HG02973 (cell line): Measurements from ENCODE around the gene FANCM.
A peak's percentile ranks its signal among the peaks of the same experiment; 100 is the strongest.

Experiments used
- ATAC-seq: cut with Tn5 transposase; IDR thresholded peaks from one replicate; pipeline ENCODE4 v1.9.1; 2021; ENCODE audit warnings: moderate library complexity; ENCODE audit not compliant: unreplicated experiment

The FANCM gene

DNA sequence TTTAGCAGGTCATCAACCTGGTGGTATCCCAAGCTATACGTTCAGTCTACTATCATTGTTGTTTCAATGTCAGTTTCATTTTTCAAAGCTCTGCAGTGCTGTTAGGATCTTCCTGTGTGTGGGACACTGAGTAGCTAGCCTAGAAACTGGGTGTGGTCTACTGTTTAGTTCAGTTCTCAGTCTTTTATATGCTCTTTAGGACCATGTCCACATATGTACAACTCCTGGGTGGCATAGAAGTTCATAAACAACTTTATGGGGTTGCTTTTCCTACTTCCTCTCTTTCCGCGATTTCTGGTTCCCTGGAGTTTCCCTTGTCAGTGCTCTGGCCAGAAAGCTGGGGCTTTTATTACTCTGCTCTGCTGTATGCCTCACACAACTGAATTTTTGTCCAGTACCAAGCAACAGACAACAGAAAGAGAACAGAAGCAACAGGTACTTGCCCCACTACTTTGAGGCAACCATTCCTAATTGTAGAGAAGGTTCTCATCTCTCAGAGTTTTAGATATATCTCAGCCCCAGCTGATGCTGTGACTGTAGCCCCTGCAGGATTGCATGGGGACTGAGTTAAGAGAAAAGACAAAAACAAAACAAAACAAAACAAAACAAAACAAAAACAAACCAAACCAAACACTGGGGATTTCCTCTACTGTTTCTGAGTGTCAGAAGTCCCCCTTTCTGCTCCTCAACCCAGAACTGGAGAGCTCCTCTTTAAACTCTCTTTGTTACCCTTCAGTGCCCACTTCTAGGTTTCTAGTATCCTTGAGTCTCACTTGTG is 86.9 kb downstream of the FANCM start:
- peak; percentile 68 for ATAC-seq

DNA sequence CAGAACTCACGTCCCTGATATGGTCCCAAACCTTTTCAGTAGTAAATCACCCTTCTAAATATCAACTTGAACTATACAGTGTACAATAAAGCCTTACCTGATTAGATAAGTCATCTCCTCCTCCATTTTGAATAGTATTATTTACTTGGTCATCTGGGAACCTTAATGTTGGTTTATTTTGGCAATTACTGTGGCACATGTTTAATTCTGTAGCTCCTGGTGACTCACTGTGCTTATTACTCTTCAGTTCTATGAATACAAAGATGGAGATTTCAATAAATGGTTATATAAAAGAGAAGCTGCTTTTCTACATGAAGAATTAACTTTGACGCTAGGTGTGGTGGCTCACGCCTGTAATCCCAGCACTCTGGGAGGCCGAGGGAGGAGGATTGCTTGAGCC is 91.8 kb downstream of the FANCM start:
- ATAC-seq = no peak

DNA sequence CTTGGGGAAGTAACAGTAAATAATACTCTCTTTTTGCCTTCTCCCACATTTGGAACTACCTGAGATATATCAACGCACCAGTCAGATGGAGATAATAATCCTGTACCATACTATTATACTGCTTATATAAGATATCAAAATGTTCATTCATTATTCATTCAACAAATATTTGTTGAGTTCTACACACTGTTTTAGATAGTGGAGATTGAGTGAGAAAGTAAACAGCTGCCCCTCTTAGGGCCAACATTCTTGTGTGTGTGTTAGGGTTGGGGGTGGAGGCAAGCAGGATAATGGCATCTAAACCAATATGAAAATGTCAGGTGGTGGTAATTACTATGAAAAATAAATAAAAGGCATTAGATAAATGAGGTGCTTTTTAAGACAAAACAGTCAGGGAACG is 103.3 kb downstream of the FANCM start:
- ATAC-seq = no peak

DNA sequence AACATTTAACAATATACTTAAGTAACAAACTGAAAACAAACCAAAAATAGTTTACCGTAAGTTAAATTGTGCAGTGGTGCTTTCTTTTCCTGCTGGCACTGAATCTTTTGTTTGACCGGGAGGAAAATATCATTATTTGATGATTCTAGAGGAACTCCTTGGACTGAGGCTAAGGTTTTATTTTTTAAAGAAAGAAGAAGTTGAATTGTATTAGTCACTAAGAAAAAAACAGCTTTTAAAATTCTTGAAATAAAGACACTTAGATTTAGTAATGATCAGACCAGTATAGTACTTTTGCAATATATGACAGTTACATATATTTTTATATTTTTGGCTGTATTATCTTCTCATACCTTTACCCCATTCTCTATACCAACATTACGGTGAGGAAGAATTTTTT is 107.0 kb downstream of the FANCM start:
- ATAC-seq = no peak

DNA sequence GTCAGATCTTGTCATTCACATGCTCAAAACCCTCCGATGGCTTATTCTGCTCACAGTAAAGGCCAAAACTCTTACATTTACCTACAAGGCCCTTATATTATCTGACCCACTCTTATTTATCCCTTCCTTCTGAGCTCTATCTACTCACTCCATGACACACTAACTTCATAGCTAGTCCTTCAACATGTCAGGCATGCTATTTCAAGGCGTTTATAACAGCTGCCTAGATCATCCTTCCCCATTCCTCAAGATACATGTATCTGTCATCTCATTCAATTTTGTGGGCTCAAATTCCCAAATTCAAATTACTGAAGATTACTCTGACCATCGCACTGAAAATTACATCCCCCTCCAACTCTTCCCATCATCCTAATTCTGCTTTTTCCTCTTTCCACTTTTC is 110.4 kb downstream of the FANCM start:
- ATAC-seq = no peak

DNA sequence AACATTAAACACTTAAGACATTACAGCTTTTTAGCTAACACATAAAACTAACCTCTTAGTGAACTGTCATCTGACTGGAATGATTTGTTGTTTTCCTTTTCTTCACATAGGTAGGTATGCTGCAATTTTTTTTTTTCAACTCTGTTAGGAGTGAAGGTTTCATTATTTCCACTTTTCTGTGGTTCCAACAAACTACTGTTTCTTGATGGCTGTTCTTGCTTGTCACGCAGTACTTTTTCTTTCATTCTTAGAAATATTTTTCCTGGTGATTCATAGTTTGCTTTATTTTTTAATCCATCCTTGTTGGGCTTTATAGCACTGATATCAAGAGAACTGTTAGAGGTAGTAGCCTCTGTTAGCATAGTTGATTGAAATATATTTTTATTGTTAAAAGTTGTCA is 111.0 kb downstream of the FANCM start:
- peak; percentile 43 for ATAC-seq

DNA sequence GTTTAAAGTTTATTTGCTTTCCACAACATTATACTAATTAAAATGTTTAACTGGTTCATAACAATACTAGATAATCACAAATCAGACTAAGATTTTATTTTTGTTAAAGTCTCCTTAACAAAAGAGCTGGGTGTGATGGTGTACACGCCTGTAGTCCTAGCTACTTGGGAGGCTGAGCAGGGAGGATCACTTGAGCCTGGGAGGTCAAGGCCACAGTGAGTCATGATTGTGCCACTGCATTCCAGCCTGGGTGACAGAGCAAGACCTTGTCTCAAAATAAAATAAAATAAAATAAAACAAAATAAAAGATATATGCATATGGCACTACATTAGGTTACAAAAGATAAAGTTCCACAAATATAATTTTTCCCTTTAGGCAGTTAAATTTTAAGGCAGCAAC is 111.7 kb downstream of the FANCM start:
- no peak for ATAC-seq

DNA sequence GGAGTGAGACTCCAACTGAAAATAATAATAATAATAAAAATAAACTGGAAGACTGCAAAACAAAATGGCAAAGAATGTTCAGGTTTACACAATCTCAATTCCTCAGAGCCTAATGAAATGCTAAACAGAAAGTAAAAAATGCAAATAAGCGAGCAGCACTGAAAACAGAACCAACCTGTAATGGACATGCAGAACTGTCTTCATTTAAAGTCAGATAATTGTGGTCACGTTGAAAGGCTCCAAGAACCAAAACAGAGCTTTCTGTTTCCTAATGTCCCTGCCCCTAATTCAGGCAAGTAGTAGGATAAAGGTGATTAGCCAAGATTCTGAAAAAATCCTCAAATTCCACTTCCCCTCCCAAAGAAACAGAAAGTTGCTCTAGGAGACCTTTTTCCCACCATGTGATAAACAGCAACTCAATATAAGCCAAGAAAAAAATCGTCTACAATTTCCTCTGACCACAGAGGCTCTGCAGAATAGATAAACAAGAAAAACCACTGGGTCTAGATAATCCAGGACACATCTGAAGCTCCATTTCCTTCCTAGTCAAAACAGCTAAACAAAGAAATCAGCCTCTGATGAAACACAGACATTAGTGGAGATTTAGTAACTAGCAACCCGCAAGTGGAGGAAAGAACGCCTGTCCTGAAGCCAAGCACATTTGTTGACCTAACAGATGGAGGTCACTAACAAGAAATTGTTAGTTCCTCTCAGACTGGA is 114.3 kb downstream of the FANCM start:
- ATAC-seq = peak; percentile 22
